Astrocyte (in vitro differentiated cells and primary cell): ENCODE data around the gene GIGYF2. TPM values are rescaled to one million over a fixed set of nuclear protein-coding genes. Genes with fewer than 3 reads are reported as not detected.

Experiments
- DNase-seq: peaks from one replicate; pipeline ENCODE4 v3.0.0-alpha.2; 2010; ENCODE audit warnings: low read depth
- FAIRE-seq: peaks from 2 replicates; lab custom pipeline; 2011; peaks lifted over from hg19 to GRCh38; lab: Jason Lieb, UNC
- H2AFZ ChIP-seq: 2 replicates; pipeline ENCODE4 v1.6.0; 2012; ENCODE audit warnings: low read depth, low read length, inconsistent platforms
- H3K27ac ChIP-seq: 2 replicates; pipeline ENCODE4 v1.5.1; 2011; ENCODE audit warnings: low read depth, low read length, inconsistent platforms
- H3K27me3 ChIP-seq: 2 replicates; pipeline ENCODE4 v1.6.0; 2011; ENCODE audit warnings: low read length, inconsistent platforms; ENCODE audit not compliant: insufficient read depth
- H3K36me3 ChIP-seq: 2 replicates; pipeline ENCODE4 v1.5.1; 2011; ENCODE audit warnings: low read length, inconsistent platforms; ENCODE audit not compliant: insufficient read depth
- H3K4me1 ChIP-seq: 2 replicates; pipeline ENCODE4 v1.5.1; 2011; ENCODE audit warnings: low read length, inconsistent platforms; ENCODE audit not compliant: insufficient read depth
- H3K4me2 ChIP-seq: 2 replicates; pipeline ENCODE4 v1.6.0; 2012; ENCODE audit warnings: low read length, inconsistent platforms
- H3K4me3 ChIP-seq: 2 replicates; pipeline ENCODE4 v1.5.1; 2011; ENCODE audit warnings: low read depth, mild to moderate bottlenecking, low read length, inconsistent platforms; ENCODE audit not compliant: insufficient read depth
- H3K79me2 ChIP-seq: 2 replicates; pipeline ENCODE4 v1.6.0; 2012; ENCODE audit warnings: mild to moderate bottlenecking, low read length, inconsistent platforms; ENCODE audit not compliant: insufficient read depth
- H3K9ac ChIP-seq: 2 replicates; pipeline ENCODE4 v1.6.0; 2012; ENCODE audit warnings: mild to moderate bottlenecking, low read length, inconsistent platforms
- H3K9me3 ChIP-seq: 2 replicates; pipeline ENCODE4 v1.5.1; 2012; ENCODE audit warnings: low read depth, mild to moderate bottlenecking, low read length, inconsistent platforms; ENCODE audit not compliant: insufficient read depth
- H4K20me1 ChIP-seq: 2 replicates; pipeline ENCODE4 v1.6.0; 2012; ENCODE audit warnings: low read length, inconsistent platforms; ENCODE audit not compliant: insufficient read depth
- H3K27ac Mint-ChIP-seq: one replicate; pipeline ENCODE4 v1.8.0; 2021; ENCODE audit warnings: mild to moderate bottlenecking, mixed read lengths; ENCODE audit not compliant: unreplicated experiment
- H3K27me3 Mint-ChIP-seq: one replicate; pipeline ENCODE4 v1.8.0; 2021; ENCODE audit warnings: low read depth, mixed read lengths; ENCODE audit not compliant: unreplicated experiment
- H3K36me3 Mint-ChIP-seq: one replicate; pipeline ENCODE4 v1.8.0; 2021; ENCODE audit warnings: low read depth, mixed read lengths; ENCODE audit not compliant: unreplicated experiment
- H3K4me1 Mint-ChIP-seq: one replicate; pipeline ENCODE4 v1.8.0; 2021; ENCODE audit warnings: low read depth, mixed read lengths; ENCODE audit not compliant: unreplicated experiment
- H3K4me3 Mint-ChIP-seq: one replicate; pipeline ENCODE4 v1.8.0; 2021; ENCODE audit warnings: mild to moderate bottlenecking, moderate library complexity, mixed read lengths; ENCODE audit not compliant: unreplicated experiment
- H3K9me3 Mint-ChIP-seq: one replicate; pipeline ENCODE4 v1.8.0; 2021; ENCODE audit warnings: mild to moderate bottlenecking, mixed read lengths; ENCODE audit not compliant: unreplicated experiment
- EZH2 ChIP-seq: IDR thresholded peaks from 2 replicates; pipeline ENCODE4 v1.6.1; 2012; ENCODE audit warnings: mild to moderate bottlenecking, low read length, inconsistent platforms; ENCODE audit not compliant: insufficient read depth
- total RNA-seq: library from RNA; stranded (reverse); gene quantifications from 2 replicates; pipeline ENCODE4 v1.2.1, GENCODE V29; 2021
- TF ChIP-seq, protein P1 (sequence below): IDR thresholded peaks from 2 replicates; pipeline ENCODE4 v1.5.1; 2011; ENCODE audit warnings: low read depth, mild to moderate bottlenecking, inconsistent platforms, low read length, moderate library complexity; ENCODE audit not compliant: insufficient read depth

GIGYF2 gene
- total RNA-seq, 1 donor from 2014 or later = 47.1 TPM

- Histone ChIP-seq H3K36me3 (peaks cover 7% of the 10 kb centered on the region), H3K79me2 (peaks cover 91% of the 10 kb centered on the region), H3K4me3 (no peak overlapping the region), H3K4me1 (no peaks in the 10 kb centered on the region), H3K27me3 (no peaks in the 10 kb centered on the region), H3K4me2 (no peak overlapping the region), H4K20me1 (peaks cover 77% of the 10 kb centered on the region), H3K27ac (no peak overlapping the region), H2AFZ (no peak overlapping the region), H3K9me3 (no peaks in the 10 kb centered on the region), H3K9ac (no peak overlapping the region)
- Mint-ChIP-seq H3K27me3 (no peaks in the 10 kb centered on the region), H3K4me1 (peaks cover 7% of the 10 kb centered on the region), H3K27ac (no peak overlapping the region), H3K9me3 (no peaks in the 10 kb centered on the region), H3K4me3 (no peak overlapping the region), H3K36me3 (peaks cover 8% of the 10 kb centered on the region)
- DNase-seq = no peak
- FAIRE-seq = no peak
- TF ChIP-seq EZH2 = no peak
- TF ChIP-seq, protein P1, sequence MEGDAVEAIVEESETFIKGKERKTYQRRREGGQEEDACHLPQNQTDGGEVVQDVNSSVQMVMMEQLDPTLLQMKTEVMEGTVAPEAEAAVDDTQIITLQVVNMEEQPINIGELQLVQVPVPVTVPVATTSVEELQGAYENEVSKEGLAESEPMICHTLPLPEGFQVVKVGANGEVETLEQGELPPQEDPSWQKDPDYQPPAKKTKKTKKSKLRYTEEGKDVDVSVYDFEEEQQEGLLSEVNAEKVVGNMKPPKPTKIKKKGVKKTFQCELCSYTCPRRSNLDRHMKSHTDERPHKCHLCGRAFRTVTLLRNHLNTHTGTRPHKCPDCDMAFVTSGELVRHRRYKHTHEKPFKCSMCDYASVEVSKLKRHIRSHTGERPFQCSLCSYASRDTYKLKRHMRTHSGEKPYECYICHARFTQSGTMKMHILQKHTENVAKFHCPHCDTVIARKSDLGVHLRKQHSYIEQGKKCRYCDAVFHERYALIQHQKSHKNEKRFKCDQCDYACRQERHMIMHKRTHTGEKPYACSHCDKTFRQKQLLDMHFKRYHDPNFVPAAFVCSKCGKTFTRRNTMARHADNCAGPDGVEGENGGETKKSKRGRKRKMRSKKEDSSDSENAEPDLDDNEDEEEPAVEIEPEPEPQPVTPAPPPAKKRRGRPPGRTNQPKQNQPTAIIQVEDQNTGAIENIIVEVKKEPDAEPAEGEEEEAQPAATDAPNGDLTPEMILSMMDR = no peak
Observed at GRCh38 chr2:232721261-232721660, 24.1 kb downstream of the GIGYF2 start.

- Mint-ChIP-seq H3K36me3 (peaks cover 8% of the 10 kb centered on the region), H3K27ac (no peak overlapping the region), H3K27me3 (no peaks in the 10 kb centered on the region), H3K4me1 (peaks cover 7% of the 10 kb centered on the region), H3K9me3 (no peaks in the 10 kb centered on the region), H3K4me3 (no peak overlapping the region)
- H3K9me3 ChIP-seq = no peaks in the 10 kb centered on the region
- no peaks in the 10 kb centered on the region for H3K27me3 ChIP-seq
- no peak overlapping the region for H3K27ac ChIP-seq
- peaks cover 87% of the 10 kb centered on the region for H3K79me2 ChIP-seq
- DNase-seq = no peak
- no peak overlapping the region for H3K9ac ChIP-seq
- H3K4me1 ChIP-seq = no peaks in the 10 kb centered on the region
- peaks cover 72% of the 10 kb centered on the region for H4K20me1 ChIP-seq
- H2AFZ ChIP-seq = no peak overlapping the region
- TF ChIP-seq, protein P1 = no peak
- no peak for TF ChIP-seq EZH2
- no peak overlapping the region for H3K4me2 ChIP-seq
- FAIRE-seq = no peak
- H3K4me3 ChIP-seq = no peak overlapping the region
- H3K36me3 ChIP-seq = peaks cover 7% of the 10 kb centered on the region
Observed at GRCh38 chr2:232721882-232722281, 24.8 kb downstream of the GIGYF2 start.

- Mint-ChIP-seq H3K4me3 (no peak overlapping the region), H3K4me1 (peaks cover 9% of the 10 kb centered on the region), H3K36me3 (peaks cover 2% of the 10 kb centered on the region), H3K9me3 (no peaks in the 10 kb centered on the region), H3K27ac (no peak overlapping the region), H3K27me3 (no peaks in the 10 kb centered on the region)
- Histone ChIP-seq H3K79me2 (peaks cover 86% of the 10 kb centered on the region), H2AFZ (no peak overlapping the region), H3K27me3 (no peaks in the 10 kb centered on the region), H4K20me1 (peaks cover 74% of the 10 kb centered on the region), H3K4me1 (no peaks in the 10 kb centered on the region), H3K9ac (no peak overlapping the region), H3K4me3 (no peak overlapping the region), H3K36me3 (peaks cover 7% of the 10 kb centered on the region), H3K27ac (no peak overlapping the region), H3K9me3 (no peaks in the 10 kb centered on the region), H3K4me2 (no peak overlapping the region)
- FAIRE-seq (no peak), DNase-seq (no peak)
- TF ChIP-seq, protein P1 = no peak
- TF ChIP-seq EZH2 = no peak
Observed at GRCh38 chr2:232723027-232723426, 25.9 kb downstream of the GIGYF2 start.
